ENCODE data around the gene MTHFR.

GRCh38 chr1:11855430-11855829 lies 49.7 kb upstream of the MTHFR start:
- TF ChIP-seq CTCF (IDR thresholded peaks at IDR 0.05; ENCODE audit: insufficient read depth, low read length) = no peak
- no peak for TF ChIP-seq POLR2AphosphoS5 (IDR thresholded peaks at IDR 0.05; ENCODE audit: low read depth)

All from HL-60 (cell line).